ENCODE data around the gene PIAS3.

The PIAS3 gene

DNA sequence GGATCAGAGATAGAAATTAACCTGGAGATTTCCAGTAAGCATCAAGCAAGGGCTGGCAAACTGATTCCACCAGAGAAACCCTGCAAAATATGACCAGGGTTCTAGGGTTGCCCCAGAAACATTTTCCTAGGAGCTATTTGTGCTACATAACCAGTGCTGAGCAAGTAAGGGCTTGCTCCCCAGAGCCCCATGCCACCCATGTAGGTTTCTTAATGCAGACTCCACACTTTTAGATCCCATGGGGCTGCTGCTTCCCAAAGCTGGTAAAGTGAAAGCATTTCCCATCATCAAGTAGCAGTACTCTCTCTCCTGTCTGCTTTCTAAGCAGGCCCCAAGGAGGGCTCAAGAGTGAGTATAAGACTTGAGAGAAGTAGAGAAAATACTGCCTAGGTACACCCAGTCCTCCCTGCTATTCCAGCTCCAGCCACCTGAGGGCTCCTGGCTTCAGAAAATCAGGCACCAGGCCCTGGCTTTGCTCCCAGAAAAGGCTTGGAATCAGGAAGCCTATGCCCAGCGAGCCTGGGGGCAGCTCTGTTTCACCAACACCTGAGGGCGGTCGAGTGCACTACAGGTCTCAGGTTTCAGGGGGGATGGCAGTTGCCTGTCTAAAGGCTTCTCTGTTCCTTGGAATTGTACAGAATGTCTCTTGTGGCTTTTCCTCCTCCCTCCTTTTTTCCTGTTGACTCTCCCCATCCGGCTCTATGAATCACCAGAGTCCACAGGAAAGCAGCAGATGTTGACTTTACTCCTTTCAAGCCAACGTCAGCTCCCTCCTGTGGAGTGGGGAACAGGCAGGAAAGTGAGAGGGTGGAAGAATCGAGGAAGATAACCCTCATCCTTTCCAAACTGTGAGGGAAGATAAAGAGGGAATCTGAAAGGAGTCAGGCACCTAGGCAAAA lies 33.0 kb upstream of the PIAS3 start:
- peak overlapping the region; percentile 48 for H3K4me3 ChIP-seq (ENCODE audit: low read depth, low read length)
- H3K4me1 ChIP-seq (ENCODE audit: control insufficient read depth, insufficient read depth, low read length, unreplicated experiment) = peaks cover 29% of the 10 kb centered on the region
- peak overlapping the region; percentile 51 for H2AFZ ChIP-seq (ENCODE audit: low read length, unreplicated experiment)
- H3K79me2 ChIP-seq (ENCODE audit: control insufficient read depth, insufficient read depth, low read length, unreplicated experiment) = no peaks in the 10 kb centered on the region
- H3K27ac ChIP-seq (ENCODE audit: low read depth, low read length) = peak overlapping the region; percentile 95
- no peaks in the 10 kb centered on the region for H3K27me3 ChIP-seq (ENCODE audit: insufficient read depth, low read length)
- no peaks in the 10 kb centered on the region for H3K36me3 ChIP-seq (ENCODE audit: insufficient read depth, low read length)

DNA sequence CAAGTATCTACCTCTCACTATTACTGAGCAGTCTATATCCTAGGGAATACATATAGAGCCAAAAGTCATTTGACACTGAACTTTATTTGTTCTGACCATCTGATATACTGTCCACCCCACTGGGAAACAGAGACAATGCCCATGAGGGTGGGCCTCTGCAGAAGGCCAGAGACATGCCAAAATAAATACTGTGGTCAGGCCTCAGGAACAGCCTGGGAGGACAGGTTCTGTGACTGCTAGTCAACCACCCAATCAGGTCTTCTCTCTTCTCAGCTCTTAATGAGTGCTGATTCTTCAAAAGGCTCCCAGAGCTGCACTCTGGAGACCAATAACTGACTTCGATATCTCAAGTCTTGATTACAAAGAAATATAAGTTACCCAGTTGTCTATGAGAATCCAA lies 32.3 kb upstream of the PIAS3 start:
- H3K27ac ChIP-seq (ENCODE audit: low read depth, low read length) = peak overlapping the region; percentile 95
- H3K4me3 ChIP-seq (ENCODE audit: low read depth, low read length) = peak overlapping the region; percentile 48
- H3K79me2 ChIP-seq (ENCODE audit: control insufficient read depth, insufficient read depth, low read length, unreplicated experiment) = no peaks in the 10 kb centered on the region
- peak overlapping the region; percentile 51 for H2AFZ ChIP-seq (ENCODE audit: low read length, unreplicated experiment)
- peaks cover 29% of the 10 kb centered on the region for H3K4me1 ChIP-seq (ENCODE audit: control insufficient read depth, insufficient read depth, low read length, unreplicated experiment)
- H3K27me3 ChIP-seq (ENCODE audit: insufficient read depth, low read length) = no peaks in the 10 kb centered on the region
- no peaks in the 10 kb centered on the region for H3K36me3 ChIP-seq (ENCODE audit: insufficient read depth, low read length)

GRCh38 chr1:145889722-145890121 lies 30.8 kb upstream of the PIAS3 start:
- Histone ChIP-seq H3K4me1 (ENCODE audit: control insufficient read depth, insufficient read depth, low read length, unreplicated experiment) (peaks cover 36% of the 10 kb centered on the region), H2AFZ (ENCODE audit: low read length, unreplicated experiment) (no peak overlapping the region), H3K36me3 (ENCODE audit: insufficient read depth, low read length) (no peaks in the 10 kb centered on the region), H3K27me3 (ENCODE audit: insufficient read depth, low read length) (no peaks in the 10 kb centered on the region), H3K27ac (ENCODE audit: low read depth, low read length) (no peak overlapping the region), H3K4me3 (ENCODE audit: low read depth, low read length) (no peak overlapping the region), H3K79me2 (ENCODE audit: control insufficient read depth, insufficient read depth, low read length, unreplicated experiment) (no peaks in the 10 kb centered on the region)

DNA sequence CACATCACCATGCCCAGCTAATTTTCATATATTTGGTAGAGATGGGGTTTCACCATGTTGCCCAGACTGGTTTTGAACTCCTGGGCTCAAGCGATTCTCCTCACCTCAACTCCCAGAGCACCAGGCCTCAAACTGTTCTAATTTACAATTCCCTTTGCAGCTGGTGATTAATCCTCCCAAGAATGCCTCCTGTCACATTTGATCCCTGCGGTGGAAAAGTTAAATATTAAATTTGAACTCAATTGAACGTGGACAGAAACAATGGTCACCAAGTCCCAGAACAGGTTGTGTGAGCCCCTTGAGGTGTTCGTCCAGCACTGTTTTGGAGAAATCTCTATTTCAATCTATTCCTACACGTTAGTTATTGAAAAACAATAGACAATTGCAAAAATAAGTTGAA lies 28.8 kb upstream of the PIAS3 start:
- H2AFZ ChIP-seq (ENCODE audit: low read length, unreplicated experiment) = no peak overlapping the region

GRCh38 chr1:145886816-145887215 lies 27.9 kb upstream of the PIAS3 start:
- Histone ChIP-seq H2AFZ (ENCODE audit: low read length, unreplicated experiment) (no peak overlapping the region), H3K79me2 (ENCODE audit: control insufficient read depth, insufficient read depth, low read length, unreplicated experiment) (no peaks in the 10 kb centered on the region), H3K36me3 (ENCODE audit: insufficient read depth, low read length) (no peaks in the 10 kb centered on the region), H3K27ac (ENCODE audit: low read depth, low read length) (no peak overlapping the region), H3K4me3 (ENCODE audit: low read depth, low read length) (no peak overlapping the region), H3K27me3 (ENCODE audit: insufficient read depth, low read length) (no peaks in the 10 kb centered on the region), H3K4me1 (ENCODE audit: control insufficient read depth, insufficient read depth, low read length, unreplicated experiment) (peaks cover 29% of the 10 kb centered on the region)

More for the DNA sequence above, 28.8 kb upstream of the PIAS3 start:
- H3K4me3 ChIP-seq (ENCODE audit: low read depth, low read length) = no peak overlapping the region
- no peaks in the 10 kb centered on the region for H3K36me3 ChIP-seq (ENCODE audit: insufficient read depth, low read length)
- no peaks in the 10 kb centered on the region for H3K27me3 ChIP-seq (ENCODE audit: insufficient read depth, low read length)
- no peaks in the 10 kb centered on the region for H3K79me2 ChIP-seq (ENCODE audit: control insufficient read depth, insufficient read depth, low read length, unreplicated experiment)
- H3K27ac ChIP-seq (ENCODE audit: low read depth, low read length) = no peak overlapping the region
- H3K4me1 ChIP-seq (ENCODE audit: control insufficient read depth, insufficient read depth, low read length, unreplicated experiment) = peaks cover 35% of the 10 kb centered on the region

DNA sequence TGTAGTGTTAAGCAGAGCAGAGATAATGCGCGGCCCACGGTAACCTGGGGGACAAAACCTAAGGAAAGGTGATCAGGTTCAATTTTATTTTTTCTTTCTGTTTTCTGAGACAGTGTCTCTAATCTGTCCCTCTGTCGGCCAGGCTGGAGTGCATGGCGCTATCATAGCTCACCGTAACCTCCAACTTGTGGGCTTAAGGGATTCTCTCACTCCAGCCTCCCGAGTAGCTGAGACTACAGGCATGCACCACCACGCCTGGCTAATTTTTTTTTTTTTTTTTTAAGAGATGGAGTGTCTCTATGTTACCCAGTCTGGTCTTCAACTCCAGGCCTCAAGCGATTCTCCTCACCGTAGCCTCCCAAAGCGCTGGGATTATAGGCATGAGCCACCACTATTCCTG lies 27.5 kb upstream of the PIAS3 start:
- Histone ChIP-seq H3K27ac (ENCODE audit: low read depth, low read length) (no peak overlapping the region), H2AFZ (ENCODE audit: low read length, unreplicated experiment) (peak overlapping the region; percentile 27), H3K4me3 (ENCODE audit: low read depth, low read length) (peak overlapping the region; percentile 74), H3K36me3 (ENCODE audit: insufficient read depth, low read length) (no peaks in the 10 kb centered on the region), H3K79me2 (ENCODE audit: control insufficient read depth, insufficient read depth, low read length, unreplicated experiment) (no peaks in the 10 kb centered on the region), H3K4me1 (ENCODE audit: control insufficient read depth, insufficient read depth, low read length, unreplicated experiment) (peaks cover 25% of the 10 kb centered on the region), H3K27me3 (ENCODE audit: insufficient read depth, low read length) (no peaks in the 10 kb centered on the region)

GRCh38 chr1:145885738-145886287 lies 26.9 kb upstream of the PIAS3 start, which contains the start of gene ANKRD35:
Gene ANKRD35, minus strand, starts transcription at chr1:145885866. Its CDS starts 108 bp downstream, at chr1:145885758.
- Histone ChIP-seq H3K27me3 (ENCODE audit: insufficient read depth, low read length) (no peaks in the 10 kb centered on the region), H3K27ac (ENCODE audit: low read depth, low read length) (no peak within 1 kb of the TSS), H3K36me3 (ENCODE audit: insufficient read depth, low read length) (no peaks in the 10 kb centered on the region), H3K4me1 (ENCODE audit: control insufficient read depth, insufficient read depth, low read length, unreplicated experiment) (peaks cover 20% of the 10 kb centered on the region), H2AFZ (ENCODE audit: low read length, unreplicated experiment) (peak within 1 kb of the TSS; percentile 27), H3K4me3 (ENCODE audit: low read depth, low read length) (peak within 1 kb of the TSS; percentile 74), H3K79me2 (ENCODE audit: control insufficient read depth, insufficient read depth, low read length, unreplicated experiment) (no peaks in the 10 kb centered on the region)

GRCh38 chr1:145884675-145885074 lies 25.8 kb upstream of the PIAS3 start:
- Histone ChIP-seq H3K27me3 (ENCODE audit: insufficient read depth, low read length) (no peaks in the 10 kb centered on the region), H3K4me1 (ENCODE audit: control insufficient read depth, insufficient read depth, low read length, unreplicated experiment) (peaks cover 15% of the 10 kb centered on the region), H3K79me2 (ENCODE audit: control insufficient read depth, insufficient read depth, low read length, unreplicated experiment) (no peaks in the 10 kb centered on the region), H3K4me3 (ENCODE audit: low read depth, low read length) (no peak overlapping the region), H2AFZ (ENCODE audit: low read length, unreplicated experiment) (no peak overlapping the region), H3K27ac (ENCODE audit: low read depth, low read length) (no peak overlapping the region), H3K36me3 (ENCODE audit: insufficient read depth, low read length) (no peaks in the 10 kb centered on the region)

- Histone ChIP-seq H3K27ac (ENCODE audit: low read depth, low read length) (no peak overlapping the region), H2AFZ (ENCODE audit: low read length, unreplicated experiment) (no peak overlapping the region), H3K36me3 (ENCODE audit: insufficient read depth, low read length) (no peaks in the 10 kb centered on the region), H3K27me3 (ENCODE audit: insufficient read depth, low read length) (no peaks in the 10 kb centered on the region), H3K4me1 (ENCODE audit: control insufficient read depth, insufficient read depth, low read length, unreplicated experiment) (peaks cover 8% of the 10 kb centered on the region), H3K4me3 (ENCODE audit: low read depth, low read length) (no peak overlapping the region), H3K79me2 (ENCODE audit: control insufficient read depth, insufficient read depth, low read length, unreplicated experiment) (no peaks in the 10 kb centered on the region)
Observed at GRCh38 chr1:145879775-145880174, 20.9 kb upstream of the PIAS3 start.

DNA sequence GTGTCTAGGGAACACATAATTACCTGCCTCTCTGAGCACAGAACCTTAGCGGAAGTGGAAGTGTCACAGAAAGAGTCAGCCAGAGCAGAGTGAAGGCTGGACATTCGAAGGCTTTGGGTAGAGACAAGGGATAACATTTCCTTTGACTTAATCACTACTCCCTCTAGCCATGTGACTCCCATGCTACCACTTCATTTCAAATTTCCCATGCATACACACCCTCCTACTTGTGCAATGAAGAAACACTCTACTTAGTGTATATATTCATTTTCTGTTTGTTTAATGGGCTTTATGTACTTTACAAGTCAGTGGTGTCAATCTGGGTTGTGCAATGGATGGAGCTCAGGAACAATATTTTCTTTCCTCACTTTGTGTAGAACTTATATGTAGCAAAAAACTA lies 19.8 kb upstream of the PIAS3 start:
- no peaks in the 10 kb centered on the region; the same call in 1 of the 2 replicates for H3K27me3 ChIP-seq (ENCODE audit: insufficient read depth, low read length)
- H3K4me1 ChIP-seq (ENCODE audit: control insufficient read depth, insufficient read depth, low read length, unreplicated experiment) = no peaks in the 10 kb centered on the region
- H3K4me3 ChIP-seq (ENCODE audit: low read depth, low read length) = no peak overlapping the region
- no peak overlapping the region for H2AFZ ChIP-seq (ENCODE audit: low read length, unreplicated experiment)
- H3K27ac ChIP-seq (ENCODE audit: low read depth, low read length) = no peak overlapping the region
- H3K36me3 ChIP-seq (ENCODE audit: insufficient read depth, low read length) = no peaks in the 10 kb centered on the region
- no peaks in the 10 kb centered on the region for H3K79me2 ChIP-seq (ENCODE audit: control insufficient read depth, insufficient read depth, low read length, unreplicated experiment)
